ENCODE measurements around the gene CCDC85C. TPM values are rescaled to one million over a fixed set of nuclear protein-coding genes. Genes with fewer than 3 reads are reported as not detected.
A peak's percentile ranks its signal among the peaks of the same experiment; 100 is the strongest.

The CCDC85C gene
- total and polyA plus RNA-seq, 10 of the 15 experiments (the other 5 are each of a cell fraction or from before 2014, with no cell fraction given): 0.03 to 3.6 (median 1.1) TPM

DNA sequence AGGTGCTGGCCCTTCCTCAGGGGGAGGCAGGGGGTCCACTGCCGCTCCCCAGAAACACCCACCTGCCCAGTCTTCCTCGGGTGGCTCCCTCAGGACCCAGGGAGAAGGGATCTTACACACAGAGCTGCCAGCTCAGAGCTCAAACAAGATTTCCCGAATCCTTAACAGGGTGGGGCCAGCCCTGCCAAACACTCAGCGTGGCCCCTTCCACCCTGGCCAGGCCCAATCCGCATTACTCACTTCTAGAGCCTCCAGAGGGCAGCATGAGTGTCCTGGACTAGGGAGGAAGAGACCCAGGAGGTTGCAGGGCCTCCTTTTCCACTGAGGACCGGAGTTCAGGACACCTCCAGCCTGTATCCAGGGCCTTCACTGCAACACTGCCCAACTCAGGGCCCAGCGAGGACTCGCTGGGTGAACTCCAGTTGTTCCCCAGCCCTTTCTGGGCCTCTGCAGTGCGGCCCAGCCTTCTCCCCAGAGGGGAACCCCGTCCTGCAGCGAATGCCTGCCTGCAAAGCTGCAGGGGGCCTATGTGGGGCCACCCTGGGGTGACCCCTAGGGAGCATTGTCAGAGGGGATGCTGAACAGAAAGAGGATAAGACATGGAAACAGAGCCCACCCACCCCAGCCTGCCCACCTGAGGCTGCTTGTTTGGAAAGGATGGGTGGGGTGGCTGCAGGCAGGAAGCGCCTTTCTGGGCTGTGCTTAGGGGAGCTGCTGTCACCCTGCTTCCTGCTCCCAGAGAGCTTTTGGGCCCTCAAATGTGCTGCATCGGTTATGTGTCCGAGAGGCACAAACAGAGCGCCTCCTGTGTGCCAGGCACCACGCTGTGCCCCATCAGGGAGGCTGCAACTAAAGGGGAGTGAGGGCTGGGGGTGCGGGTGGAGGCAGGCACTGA, 79.0 kb downstream of the CCDC85C start:
- no peaks in the 10 kb centered on the region for H3K79me2 ChIP-seq (ENCODE audit: control insufficient read depth, insufficient read depth, low read length)
- FAIRE-seq: no peak
- SMC1A ChIA-PET (ENCODE audit: uncharacterized antibody, unreplicated experiment): interaction anchor here (0.7 kb wide), 1 partner anchor 8 kb away, joined by 3 read pairs; no protein-coding TSS in a partner anchor

More for the DNA sequence above, 79.0 kb downstream of the CCDC85C start:
- in situ Hi-C loops (cut with MboI) (loop anchor here (5.0 kb wide), 2 partner anchors 97 to 357 kb away; no protein-coding TSS in a partner anchor), intact Hi-C loops (cut with micrococcal nuclease; ENCODE audit: unreplicated experiment) (no loop called here)
- no peak overlapping the region for H3K4me3 ChIP-seq
- no peak overlapping the region for H3K27ac ChIP-seq (ENCODE audit: control insufficient read depth, insufficient read depth)
- ChIA-PET POLR2A (no interaction called here), CTCF (interaction anchor here (0.7 to 1.4 kb wide), 3 partner anchors 98 to 103 kb away, joined by 3 to 6 read pairs (median 3); no protein-coding TSS in a partner anchor), RAD21 (ENCODE audit: unreplicated experiment) (interaction anchor here (0.6 to 1.9 kb wide), 2 partner anchors 70 to 104 kb away, joined by 3 to 6 read pairs; no protein-coding TSS in a partner anchor)
- TF ChIP-seq EGR1 (IDR thresholded peaks at IDR 0.05; ENCODE audit: borderline replicate concordance in 1 of 2, low read depth in 2 of 2, low read length in 2 of 2): no peak
- TF ChIP-seq, protein P1, sequence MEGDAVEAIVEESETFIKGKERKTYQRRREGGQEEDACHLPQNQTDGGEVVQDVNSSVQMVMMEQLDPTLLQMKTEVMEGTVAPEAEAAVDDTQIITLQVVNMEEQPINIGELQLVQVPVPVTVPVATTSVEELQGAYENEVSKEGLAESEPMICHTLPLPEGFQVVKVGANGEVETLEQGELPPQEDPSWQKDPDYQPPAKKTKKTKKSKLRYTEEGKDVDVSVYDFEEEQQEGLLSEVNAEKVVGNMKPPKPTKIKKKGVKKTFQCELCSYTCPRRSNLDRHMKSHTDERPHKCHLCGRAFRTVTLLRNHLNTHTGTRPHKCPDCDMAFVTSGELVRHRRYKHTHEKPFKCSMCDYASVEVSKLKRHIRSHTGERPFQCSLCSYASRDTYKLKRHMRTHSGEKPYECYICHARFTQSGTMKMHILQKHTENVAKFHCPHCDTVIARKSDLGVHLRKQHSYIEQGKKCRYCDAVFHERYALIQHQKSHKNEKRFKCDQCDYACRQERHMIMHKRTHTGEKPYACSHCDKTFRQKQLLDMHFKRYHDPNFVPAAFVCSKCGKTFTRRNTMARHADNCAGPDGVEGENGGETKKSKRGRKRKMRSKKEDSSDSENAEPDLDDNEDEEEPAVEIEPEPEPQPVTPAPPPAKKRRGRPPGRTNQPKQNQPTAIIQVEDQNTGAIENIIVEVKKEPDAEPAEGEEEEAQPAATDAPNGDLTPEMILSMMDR (IDR thresholded peaks at IDR 0.05 in 2 of 3, conservative IDR thresholded peaks at IDR 0.05 in 1 of 3; ENCODE audit: control insufficient read depth in 2 of 3, extremely low read depth in 1 of 3, insufficient read depth in 1 of 3, low read depth in 3 of 3, low read length in 3 of 3): peak in 2 of 3 experiments; percentile 18 to 22; a peak in 1 of 6 replicates
- no TSS peak for BruUV-seq (replicated peaks)
- no peaks in the 10 kb centered on the region for H3K36me3 ChIP-seq (ENCODE audit: control insufficient read depth in 2 of 2, insufficient read depth in 2 of 2, low read length in 1 of 2)
- H3K9me3 ChIP-seq (replicated peaks; ENCODE audit: control insufficient read depth, insufficient read depth, low read length): no peaks in the 10 kb centered on the region
- H3K4me2 ChIP-seq (ENCODE audit: control insufficient read depth, insufficient read depth): no peak overlapping the region
- no peak overlapping the region for H2AFZ ChIP-seq (ENCODE audit: control insufficient read depth, low read depth, low read length)
- no peak for DNase-seq (ENCODE audit: low read depth, low spot score)
- H3K9ac ChIP-seq (ENCODE audit: control insufficient read depth, insufficient read depth, low read length): no peak overlapping the region
- 17% methylated on average over 11 of the region's 17 CpGs for WGBS (ENCODE audit: insufficient coverage, insufficient replicate concordance, low lambda C conversion rate, missing lambda C conversion rate)
- H3K4me1 ChIP-seq (ENCODE audit: control insufficient read depth, insufficient read depth, low read length): no peaks in the 10 kb centered on the region
- H3K27me3 ChIP-seq (replicated peaks in 1 of 2; ENCODE audit: control insufficient read depth in 2 of 2, insufficient read depth in 2 of 2, low read length in 1 of 2): no peaks in the 10 kb centered on the region
- peak; percentile 47 for ATAC-seq
- H4K20me1 ChIP-seq (ENCODE audit: control insufficient read depth, insufficient read depth): no peaks in the 10 kb centered on the region

Data from GM12878 (cell line).